Thymus (tissue), 11 donors: ENCODE measurements around the gene FBXO24. TPM values are rescaled to one million over a fixed set of nuclear protein-coding genes. Genes with fewer than 3 reads are reported as not detected.
A peak's percentile ranks its signal among the peaks of the same experiment; 100 is the strongest.
"Not testable (repeated sequence)": the region's sequence is repeated elsewhere in the genome, so short reads cannot be mapped to it uniquely, and the experiment has no call there.

Source experiments
- DNase-seq, 9 donors: peaks; one replicate each; pipeline ENCODE4 v3.0.0-alpha.2; 2013; ENCODE audit warnings: low spot score in 9 of 9, low read depth in 6 of 9, missing footprints in 1 of 9
- H3K27ac ChIP-seq, 2 donors: one replicate each; pipeline ENCODE4 v1.5.1; 2013; ENCODE audit warnings: control low read depth in 1 of 2, low read depth in 1 of 2, low read length in 1 of 2, mild to moderate bottlenecking in 1 of 2, moderate library complexity in 1 of 2
- H3K27me3 ChIP-seq, 2 donors: one replicate each; pipeline ENCODE4 v1.5.1; 2013; ENCODE audit warnings: low read length in 1 of 2; ENCODE audit not compliant: control insufficient read depth in 2 of 2, insufficient read depth in 1 of 2
- H3K36me3 ChIP-seq, 2 donors: one replicate each; pipeline ENCODE4 v1.5.1; 2013; ENCODE audit warnings: low read length in 1 of 2, mild to moderate bottlenecking in 1 of 2, moderate library complexity in 1 of 2; ENCODE audit not compliant: control insufficient read depth in 2 of 2, insufficient read depth in 2 of 2
- H3K4me1 ChIP-seq, 2 donors: one replicate each; pipeline ENCODE4 v1.5.1; 2013; ENCODE audit warnings: low read length in 2 of 2; ENCODE audit not compliant: control insufficient read depth in 2 of 2, insufficient read depth in 2 of 2
- H3K4me3 ChIP-seq, 2 donors: one replicate each; pipeline ENCODE4 v1.5.1; 2013; ENCODE audit warnings: low read length in 2 of 2, control low read depth in 1 of 2, mild to moderate bottlenecking in 1 of 2
- H3K9me3 ChIP-seq, 2 donors: one replicate each; pipeline ENCODE4 v1.5.1; 2013; ENCODE audit warnings: low read length in 1 of 2, mild to moderate bottlenecking in 1 of 2; ENCODE audit not compliant: control insufficient read depth in 2 of 2, insufficient read depth in 1 of 2
- WGBS: extraction: QIAGEN DNeasy Blood & Tissue Kit; methylation state at CpG from one replicate; pipeline ENCODE4 v1.1.7; 2013; 5-methylcytosine and 5-hydroxymethylcytosine counted together
- polyA plus RNA-seq: library from polyadenylated mRNA; stranded (reverse); fragments of 200-250 nt; gene quantifications from one replicate; pipeline ENCODE4 v1.2.3, GENCODE V29; 2013
- total RNA-seq: library from RNA; stranded (reverse); fragments of 120-200 nt; gene quantifications from one replicate; pipeline ENCODE4 v1.2.4, GENCODE V29; 2013
- donor health status: healthy.

Gene FBXO24
- total and polyA plus RNA-seq, 2 donors = 0.19 to 1.3 TPM

DNA sequence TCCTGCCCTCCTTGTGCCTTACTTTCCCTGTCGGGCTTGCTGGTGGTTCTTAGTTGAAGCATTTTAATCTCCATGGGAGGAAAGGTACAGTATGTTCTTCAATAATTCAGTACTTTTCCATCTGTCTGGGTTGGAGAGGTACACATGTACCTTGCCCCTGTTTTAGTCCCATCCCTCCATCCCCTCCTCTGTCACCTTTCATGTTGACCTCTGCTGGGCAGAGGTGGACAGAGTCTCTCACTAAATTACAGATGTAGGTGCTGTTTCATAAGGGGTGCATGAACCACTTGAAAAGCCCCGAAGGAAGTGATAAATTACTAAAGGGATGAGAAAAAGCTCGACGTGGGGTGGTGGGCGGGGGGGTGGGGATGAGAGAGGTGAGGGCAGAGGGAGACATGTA lies 41.7 kb upstream of the FBXO24 start:
- Histone ChIP-seq H3K4me3 (no peak overlapping the region), H3K4me1 (peaks cover 8 to 48% of the 10 kb centered on the region in 2 donors), H3K36me3 (peaks cover 3 to 5% of the 10 kb centered on the region in 2 donors), H3K27me3 (peaks cover 0 to 4% of the 10 kb centered on the region in 2 donors), H3K27ac (peak overlapping the region in 1 of 2 donors; percentile 60), H3K9me3 (no peaks in the 10 kb centered on the region)
- 69% methylated on average over 5 of the region's 5 CpGs for WGBS
- DNase-seq = no peak

DNA sequence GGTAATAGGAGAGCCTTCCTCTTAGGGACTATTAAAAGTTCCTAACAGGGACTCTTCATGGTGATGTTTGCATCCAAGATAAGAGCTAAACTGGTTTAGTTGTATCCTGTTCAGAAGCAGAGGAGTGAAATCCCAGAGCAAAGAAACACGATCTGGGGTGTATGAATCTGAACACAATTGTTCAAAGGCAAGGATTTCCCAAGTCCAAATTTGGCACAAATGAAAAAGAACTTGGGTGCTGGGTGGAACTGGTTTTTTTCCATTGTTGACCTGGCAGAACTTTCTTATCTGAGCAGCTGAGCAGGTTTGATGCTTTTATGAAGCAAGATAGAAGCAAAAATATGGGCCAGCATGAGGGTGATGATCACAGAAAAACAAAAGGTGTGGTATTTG lies 41.2 kb upstream of the FBXO24 start:
- Histone ChIP-seq H3K4me1 (peaks cover 12 to 48% of the 10 kb centered on the region in 2 donors), H3K27ac (peak overlapping the region; percentile 65 to 66), H3K27me3 (no peaks in the 10 kb centered on the region), H3K9me3 (no peaks in the 10 kb centered on the region), H3K36me3 (peaks cover 3 to 5% of the 10 kb centered on the region in 2 donors), H3K4me3 (no peak overlapping the region)
- no peak for DNase-seq
- WGBS = 90% methylated on average over 1 of the region's 1 CpG

- no peak overlapping the region for H3K4me3 ChIP-seq
- DNase-seq = no peak
Observed at GRCh38 chr7:100545360-100546128, 40.6 kb upstream of the FBXO24 start.

DNA sequence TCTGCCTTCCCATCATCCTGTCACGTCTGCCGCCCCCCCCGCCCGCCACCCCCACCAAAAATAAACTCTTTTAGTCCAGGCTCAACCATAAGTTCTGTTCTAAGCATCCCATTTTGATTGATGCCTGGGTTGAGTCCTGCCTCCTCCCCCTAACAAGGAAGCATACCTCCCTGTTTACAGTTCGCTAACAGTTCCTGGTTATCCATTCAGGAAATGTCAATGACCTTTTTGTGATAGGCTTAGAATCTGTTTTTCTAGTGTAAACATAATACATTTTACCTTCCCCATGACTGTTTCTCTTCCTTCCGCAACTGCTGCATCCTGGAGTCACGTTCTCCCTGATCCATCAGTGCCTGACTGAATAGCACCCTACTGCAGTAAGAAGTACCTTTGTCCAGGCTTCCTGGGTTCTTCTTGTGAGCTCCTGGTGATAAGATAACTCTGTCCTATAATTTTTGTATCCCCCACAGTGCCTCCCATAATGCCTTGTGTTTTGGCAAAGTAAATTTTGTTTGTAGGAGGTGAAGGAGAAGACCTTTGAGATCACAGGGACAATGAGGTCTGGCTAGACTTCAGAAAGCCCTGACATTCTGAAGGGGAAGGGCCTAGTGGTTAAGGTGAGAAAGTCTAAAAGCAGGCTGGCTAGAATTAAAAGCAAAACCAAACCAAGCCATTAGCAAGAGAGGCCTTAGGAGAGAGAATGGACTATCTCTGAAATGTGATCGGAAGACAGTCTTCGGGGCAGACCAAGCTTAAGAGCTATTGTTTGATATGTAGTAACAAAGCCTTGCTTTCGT lies 39.8 kb upstream of the FBXO24 start:
- Histone ChIP-seq H3K9me3 (no peaks in the 10 kb centered on the region), H3K36me3 (peaks cover 3 to 8% of the 10 kb centered on the region in 2 donors), H3K4me1 (peaks cover 8 to 51% of the 10 kb centered on the region in 2 donors), H3K4me3 (no peak overlapping the region), H3K27me3 (no peaks in the 10 kb centered on the region), H3K27ac (peak overlapping the region; percentile 66 to 77)
- DNase-seq = no peak
- 92% methylated on average over 10 of the region's 10 CpGs for whole genome bisulfite sequencing

More at GRCh38 chr7:100545360-100546128, 40.6 kb upstream of the FBXO24 start:
- Histone ChIP-seq H3K9me3 (no peaks in the 10 kb centered on the region), H3K36me3 (peaks cover 3 to 7% of the 10 kb centered on the region in 2 donors), H3K4me1 (peaks cover 8 to 50% of the 10 kb centered on the region in 2 donors), H3K27ac (peak overlapping the region; percentile 65 to 66), H3K27me3 (no peaks in the 10 kb centered on the region)
- 88% methylated on average over 3 of the region's 3 CpGs for whole genome bisulfite sequencing

- 92% methylated on average over 9 of the region's 9 CpGs for WGBS
- no peak for DNase-seq
Observed at GRCh38 chr7:100546926-100547800, 39.0 kb upstream of the FBXO24 start.

GRCh38 chr7:100547872-100548271 lies 38.3 kb upstream of the FBXO24 start:
- Histone ChIP-seq H3K36me3 (peaks cover 10 to 17% of the 10 kb centered on the region in 2 donors), H3K27ac (peak overlapping the region in 1 of 2 donors; percentile 2), H3K9me3 (no peaks in the 10 kb centered on the region), H3K27me3 (no peaks in the 10 kb centered on the region), H3K4me3 (no peak overlapping the region), H3K4me1 (peaks cover 8 to 51% of the 10 kb centered on the region in 2 donors)
- WGBS = 55% methylated on average over 2 of the region's 2 CpGs
- DNase-seq = no peak

More at GRCh38 chr7:100546926-100547800, 39.0 kb upstream of the FBXO24 start:
- Histone ChIP-seq H3K36me3 (peaks cover 3 to 9% of the 10 kb centered on the region in 2 donors), H3K4me1 (peaks cover 8 to 51% of the 10 kb centered on the region in 2 donors), H3K4me3 (no peak overlapping the region), H3K27ac (peak overlapping the region; percentile 66 to 77), H3K27me3 (no peaks in the 10 kb centered on the region), H3K9me3 (no peaks in the 10 kb centered on the region)

DNA sequence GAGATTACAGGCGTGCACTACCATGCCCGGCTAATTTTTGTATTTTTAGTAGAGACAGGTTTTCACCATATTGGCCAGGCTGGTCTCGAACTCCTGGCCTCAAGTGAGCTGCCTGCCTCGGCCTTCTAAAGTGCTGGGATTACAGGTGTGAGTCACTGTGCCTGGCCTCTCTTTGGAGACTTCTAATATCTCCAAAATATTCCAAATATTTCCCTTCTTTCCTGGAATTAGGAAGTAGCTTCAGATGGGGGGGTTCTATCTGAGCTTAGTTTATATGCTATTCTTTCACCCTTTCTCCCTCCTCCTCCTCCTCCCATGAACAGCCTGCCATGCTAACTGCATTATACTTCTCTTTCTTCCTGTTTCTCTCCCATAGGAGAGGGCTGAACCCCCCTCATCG lies 37.7 kb upstream of the FBXO24 start:
- not testable (repeated sequence) for DNase-seq, H3K27me3 ChIP-seq, H3K4me3 ChIP-seq, H3K27ac ChIP-seq, H3K9me3 ChIP-seq
- WGBS = 96% methylated on average over 5 of the region's 5 CpGs
- Histone ChIP-seq H3K36me3 (peaks cover 14 to 22% of the 10 kb centered on the region in 2 donors), H3K4me1 (peaks cover 8 to 51% of the 10 kb centered on the region in 2 donors)

GRCh38 chr7:100552532-100552931 lies 33.6 kb upstream of the FBXO24 start:
- no peaks in the 10 kb centered on the region for H3K27me3 ChIP-seq
- H3K9me3 ChIP-seq = no peaks in the 10 kb centered on the region
- H3K4me1 ChIP-seq = peaks cover 4 to 19% of the 10 kb centered on the region in 2 donors
- no peak for DNase-seq
- H3K4me3 ChIP-seq = no peak overlapping the region
- 99% methylated on average over 2 of the region's 2 CpGs for WGBS
- H3K27ac ChIP-seq = no peak overlapping the region
- H3K36me3 ChIP-seq = peaks cover 37 to 44% of the 10 kb centered on the region in 2 donors
